ENCODE data around the gene AKAP13.

The AKAP13 gene

DNA sequence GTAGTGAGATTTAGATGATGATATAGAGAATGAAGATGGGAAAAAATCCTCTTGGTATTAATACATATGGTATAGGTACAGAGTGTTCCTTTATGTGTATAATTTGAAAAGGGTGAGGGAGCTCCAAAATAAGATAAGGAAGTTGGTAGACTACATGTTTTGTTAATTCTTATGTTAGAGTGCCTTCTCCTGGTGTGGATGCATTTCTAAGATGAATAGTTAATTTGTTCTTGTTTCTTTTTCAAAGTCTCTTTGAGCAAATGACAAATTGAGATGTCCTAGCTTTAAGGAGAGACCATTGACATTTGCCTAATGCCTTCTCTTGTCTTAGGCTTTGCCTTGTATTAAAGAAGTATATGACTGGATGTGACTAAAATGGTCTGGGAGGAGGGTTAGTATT lies 34.1 kb downstream of the AKAP13 start:
- in situ Hi-C loops (cut with HindIII; ENCODE audit: low sequenced_read_pairs): loop anchor here (5.0 kb wide), 1 partner anchor 77 kb away; no protein-coding TSS in a partner anchor
- TF ChIP-seq, protein P1, sequence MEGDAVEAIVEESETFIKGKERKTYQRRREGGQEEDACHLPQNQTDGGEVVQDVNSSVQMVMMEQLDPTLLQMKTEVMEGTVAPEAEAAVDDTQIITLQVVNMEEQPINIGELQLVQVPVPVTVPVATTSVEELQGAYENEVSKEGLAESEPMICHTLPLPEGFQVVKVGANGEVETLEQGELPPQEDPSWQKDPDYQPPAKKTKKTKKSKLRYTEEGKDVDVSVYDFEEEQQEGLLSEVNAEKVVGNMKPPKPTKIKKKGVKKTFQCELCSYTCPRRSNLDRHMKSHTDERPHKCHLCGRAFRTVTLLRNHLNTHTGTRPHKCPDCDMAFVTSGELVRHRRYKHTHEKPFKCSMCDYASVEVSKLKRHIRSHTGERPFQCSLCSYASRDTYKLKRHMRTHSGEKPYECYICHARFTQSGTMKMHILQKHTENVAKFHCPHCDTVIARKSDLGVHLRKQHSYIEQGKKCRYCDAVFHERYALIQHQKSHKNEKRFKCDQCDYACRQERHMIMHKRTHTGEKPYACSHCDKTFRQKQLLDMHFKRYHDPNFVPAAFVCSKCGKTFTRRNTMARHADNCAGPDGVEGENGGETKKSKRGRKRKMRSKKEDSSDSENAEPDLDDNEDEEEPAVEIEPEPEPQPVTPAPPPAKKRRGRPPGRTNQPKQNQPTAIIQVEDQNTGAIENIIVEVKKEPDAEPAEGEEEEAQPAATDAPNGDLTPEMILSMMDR (IDR thresholded peaks at IDR 0.05; ENCODE audit: low read depth, low read length, missing control alignments): no peak
- H3K4me3 ChIP-seq (ENCODE audit: low read depth, low read length): no peak overlapping the region
- DNase-seq (ENCODE audit: low read depth): no peak

GRCh38 chr15:85414991-85415390 lies 34.6 kb downstream of the AKAP13 start:
- TF ChIP-seq, protein P1 (IDR thresholded peaks at IDR 0.05; ENCODE audit: low read depth, low read length, missing control alignments): no peak
- no peak for DNase-seq (ENCODE audit: low read depth)
- H3K4me3 ChIP-seq (ENCODE audit: low read depth, low read length): no peak overlapping the region
- in situ Hi-C loops (cut with HindIII; ENCODE audit: low sequenced_read_pairs): loop anchor here (5.0 kb wide), 1 partner anchor 78 kb away; no protein-coding TSS in a partner anchor

GRCh38 chr15:85415783-85416182 lies 35.4 kb downstream of the AKAP13 start:
- H3K4me3 ChIP-seq (ENCODE audit: low read depth, low read length): no peak overlapping the region
- no peak for DNase-seq (ENCODE audit: low read depth)
- in situ Hi-C loops (cut with HindIII; ENCODE audit: low sequenced_read_pairs): no loop called here
- TF ChIP-seq, protein P1 (IDR thresholded peaks at IDR 0.05; ENCODE audit: low read depth, low read length, missing control alignments): no peak

DNA sequence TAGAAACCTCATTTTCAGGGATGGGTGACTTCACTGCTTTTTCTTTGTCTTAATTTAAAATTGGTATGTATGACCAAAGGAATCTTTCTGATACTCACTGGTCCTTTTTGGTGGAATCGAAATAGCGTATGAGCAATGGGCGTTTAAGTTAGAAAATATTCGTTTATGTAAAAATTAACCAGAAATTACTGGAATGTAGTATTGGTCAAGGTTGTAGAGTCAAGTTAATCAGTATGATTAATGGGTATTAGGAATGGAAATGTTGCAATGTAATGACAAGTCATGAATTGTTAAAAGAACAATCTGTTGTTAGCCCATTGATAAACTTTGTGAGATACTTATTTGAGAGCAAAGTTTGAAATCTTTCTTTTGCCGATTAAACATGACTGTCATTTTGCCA lies 36.9 kb downstream of the AKAP13 start:
- TF ChIP-seq, protein P1 (IDR thresholded peaks at IDR 0.05; ENCODE audit: low read depth, low read length, missing control alignments): no peak
- in situ Hi-C loops (cut with HindIII; ENCODE audit: low sequenced_read_pairs): no loop called here
- H3K4me3 ChIP-seq (ENCODE audit: low read depth, low read length): no peak overlapping the region
- DNase-seq (ENCODE audit: low read depth): no peak

GRCh38 chr15:85419161-85419560 lies 38.8 kb downstream of the AKAP13 start:
- H3K4me3 ChIP-seq (ENCODE audit: low read depth, low read length): no peak overlapping the region
- TF ChIP-seq, protein P1 (IDR thresholded peaks at IDR 0.05; ENCODE audit: low read depth, low read length, missing control alignments): no peak
- DNase-seq (ENCODE audit: low read depth): no peak
- in situ Hi-C loops (cut with HindIII; ENCODE audit: low sequenced_read_pairs): no loop called here

- no peak for DNase-seq (ENCODE audit: low read depth)
- TF ChIP-seq, protein P1 (IDR thresholded peaks at IDR 0.05; ENCODE audit: low read depth, low read length, missing control alignments): no peak
- no peak overlapping the region for H3K4me3 ChIP-seq (ENCODE audit: low read depth, low read length)
- in situ Hi-C loops (cut with HindIII; ENCODE audit: low sequenced_read_pairs): no loop called here
Observed at GRCh38 chr15:85421116-85421925, 40.9 kb downstream of the AKAP13 start.
